HK-2 (cell line): ENCODE results near the gene ILRUN.
A peak's percentile ranks its signal among the peaks of the same experiment; 100 is the strongest.
"Not testable (repeated sequence)": the region's sequence is repeated elsewhere in the genome, so short reads cannot be mapped to it uniquely, and the experiment has no call there.

Experiments
- DNase-seq: peaks from one replicate; pipeline ENCODE4 v3.0.0-alpha.2; 2018; ENCODE audit not compliant: unreplicated experiment

Gene ILRUN

GRCh38 chr6:34696739-34697543, at the start of gene ILRUN:
TSS of gene ILRUN (minus strand) at chr6:34696767. CDS start at chr6:34696603, 164 bp downstream.
- DNase-seq, result peak; percentile 97

GRCh38 chr6:34745277-34746103, 48.9 kb upstream of the ILRUN start:
- DNase-seq, result no peak

- DNase-seq, result not testable (repeated sequence)
These were observed 47.7 kb upstream of the ILRUN start for GRCh38 chr6:34744294-34744647.

- DNase-seq, result no peak
These were observed 47.2 kb upstream of the ILRUN start for GRCh38 chr6:34743625-34744293.

- no peak for DNase-seq
These were observed 45.5 kb upstream of the ILRUN start for GRCh38 chr6:34742094-34742493.

GRCh38 chr6:34736823-34737222, 40.3 kb upstream of the ILRUN start:
- DNase-seq, result no peak

GRCh38 chr6:34731393-34732060, 35.0 kb upstream of the ILRUN start:
- DNase-seq, result no peak

- DNase-seq, result no peak
These were observed 33.3 kb upstream of the ILRUN start for GRCh38 chr6:34729631-34730470.

GRCh38 chr6:34726055-34726454, 29.5 kb upstream of the ILRUN start:
- DNase-seq, result no peak

- no peak for DNase-seq
These were observed 26.6 kb upstream of the ILRUN start for GRCh38 chr6:34723203-34723602.

- DNase-seq, result no peak
These were observed 25.9 kb upstream of the ILRUN start for GRCh38 chr6:34722451-34722850.

- DNase-seq, result not testable (repeated sequence)
These were observed 23.6 kb upstream of the ILRUN start for GRCh38 chr6:34720160-34720559.

- not testable (repeated sequence) for DNase-seq
These were observed 23.1 kb upstream of the ILRUN start for GRCh38 chr6:34719646-34720045.

GRCh38 chr6:34718976-34719375, 22.4 kb upstream of the ILRUN start:
- no peak for DNase-seq

- no peak for DNase-seq
These were observed 20.9 kb upstream of the ILRUN start for GRCh38 chr6:34717466-34717865.

- no peak for DNase-seq
These were observed 18.1 kb upstream of the ILRUN start for GRCh38 chr6:34714663-34715062.

GRCh38 chr6:34712881-34713280, 16.3 kb upstream of the ILRUN start:
- not testable (repeated sequence) for DNase-seq

GRCh38 chr6:34709386-34709785, 12.8 kb upstream of the ILRUN start:
- no peak for DNase-seq

- no peak for DNase-seq
These were observed 8.7 kb upstream of the ILRUN start for GRCh38 chr6:34705241-34705640.

GRCh38 chr6:34701199-34701598, 4.6 kb upstream of the ILRUN start:
- no peak for DNase-seq
